ENCODE data around the gene OR5K4. TPM values are rescaled to one million over a fixed set of nuclear protein-coding genes. Genes with fewer than 3 reads are reported as not detected.
"Not testable (repeated sequence)": the region's sequence is repeated elsewhere in the genome, so short reads cannot be mapped to it uniquely, and the experiment has no call there.

OR5K4 gene
- total RNA-seq, 1 donor from 2014 or later: not detected

- H3K4me1 Mint-ChIP-seq (ENCODE audit: unreplicated experiment): no peaks in the 10 kb centered on the region
- H3K27ac Mint-ChIP-seq (ENCODE audit: unreplicated experiment): no peak within 1 kb of the TSS
- TF ChIP-seq CTCF (IDR thresholded peaks at IDR 0.05; ENCODE audit: unreplicated experiment): no peak
- H3K27me3 Mint-ChIP-seq (ENCODE audit: unreplicated experiment): no peaks in the 10 kb centered on the region
- H3K9me3 Mint-ChIP-seq (ENCODE audit: unreplicated experiment): no peaks in the 10 kb centered on the region
- H3K36me3 Mint-ChIP-seq (ENCODE audit: low read depth, unreplicated experiment): no peaks in the 10 kb centered on the region
- no peak for DNase-seq (ENCODE audit: low spot score)
- no peak within 1 kb of the TSS for H3K4me3 Mint-ChIP-seq (ENCODE audit: unreplicated experiment)
These were observed 36.7 kb downstream of the OR5K4 start, which contains the start of gene OR5K3 for GRCh38 chr3:98390366-98390765. TSS of gene OR5K3 (plus strand) at chr3:98390666. CDS start at chr3:98390666, 0 bp downstream.

- no peak for DNase-seq (ENCODE audit: low spot score)
- H3K27ac Mint-ChIP-seq (ENCODE audit: unreplicated experiment): no peak overlapping the region
- TF ChIP-seq CTCF (IDR thresholded peaks at IDR 0.05; ENCODE audit: unreplicated experiment): no peak
- no peaks in the 10 kb centered on the region for H3K27me3 Mint-ChIP-seq (ENCODE audit: unreplicated experiment)
- no peaks in the 10 kb centered on the region for H3K9me3 Mint-ChIP-seq (ENCODE audit: unreplicated experiment)
- no peak overlapping the region for H3K4me3 Mint-ChIP-seq (ENCODE audit: unreplicated experiment)
- peaks cover 4% of the 10 kb centered on the region for H3K36me3 Mint-ChIP-seq (ENCODE audit: low read depth, unreplicated experiment)
- no peaks in the 10 kb centered on the region for H3K4me1 Mint-ChIP-seq (ENCODE audit: unreplicated experiment)
These were observed 41.4 kb downstream of the OR5K4 start for GRCh38 chr3:98395101-98395500.

GRCh38 chr3:98396482-98396881, 42.8 kb downstream of the OR5K4 start:
- H3K27me3 Mint-ChIP-seq (ENCODE audit: unreplicated experiment); H3K36me3 Mint-ChIP-seq (ENCODE audit: low read depth, unreplicated experiment); H3K27ac Mint-ChIP-seq (ENCODE audit: unreplicated experiment); DNase-seq (ENCODE audit: low spot score); H3K4me1 Mint-ChIP-seq (ENCODE audit: unreplicated experiment); H3K4me3 Mint-ChIP-seq (ENCODE audit: unreplicated experiment); H3K9me3 Mint-ChIP-seq (ENCODE audit: unreplicated experiment): not testable (repeated sequence)

GRCh38 chr3:98398513-98398912, 44.9 kb downstream of the OR5K4 start:
- H3K27me3 Mint-ChIP-seq (ENCODE audit: unreplicated experiment): no peaks in the 10 kb centered on the region
- H3K36me3 Mint-ChIP-seq (ENCODE audit: low read depth, unreplicated experiment): peaks cover 4% of the 10 kb centered on the region
- H3K4me3 Mint-ChIP-seq (ENCODE audit: unreplicated experiment): no peak overlapping the region
- H3K4me1 Mint-ChIP-seq (ENCODE audit: unreplicated experiment): no peaks in the 10 kb centered on the region
- no peak for TF ChIP-seq CTCF (IDR thresholded peaks at IDR 0.05; ENCODE audit: unreplicated experiment)
- H3K27ac Mint-ChIP-seq (ENCODE audit: unreplicated experiment): no peak overlapping the region
- H3K9me3 Mint-ChIP-seq (ENCODE audit: unreplicated experiment): no peaks in the 10 kb centered on the region
- DNase-seq (ENCODE audit: low spot score): no peak

- Mint-ChIP-seq H3K4me1 (ENCODE audit: unreplicated experiment) (no peaks in the 10 kb centered on the region), H3K9me3 (ENCODE audit: unreplicated experiment) (peaks cover 8% of the 10 kb centered on the region), H3K4me3 (ENCODE audit: unreplicated experiment) (no peak overlapping the region), H3K36me3 (ENCODE audit: low read depth, unreplicated experiment) (peaks cover 9% of the 10 kb centered on the region), H3K27ac (ENCODE audit: unreplicated experiment) (no peak overlapping the region), H3K27me3 (ENCODE audit: unreplicated experiment) (no peaks in the 10 kb centered on the region)
- DNase-seq (ENCODE audit: low spot score): no peak
- TF ChIP-seq CTCF (IDR thresholded peaks at IDR 0.05; ENCODE audit: unreplicated experiment): no peak
These were observed 48.9 kb downstream of the OR5K4 start for GRCh38 chr3:98402507-98402906.

GRCh38 chr3:98404010-98404409, 50.4 kb downstream of the OR5K4 start:
- no peaks in the 10 kb centered on the region for H3K4me1 Mint-ChIP-seq (ENCODE audit: unreplicated experiment)
- H3K9me3 Mint-ChIP-seq (ENCODE audit: unreplicated experiment): peaks cover 8% of the 10 kb centered on the region
- no peak for DNase-seq (ENCODE audit: low spot score)
- no peak overlapping the region for H3K4me3 Mint-ChIP-seq (ENCODE audit: unreplicated experiment)
- TF ChIP-seq CTCF (IDR thresholded peaks at IDR 0.05; ENCODE audit: unreplicated experiment): no peak
- no peak overlapping the region for H3K27ac Mint-ChIP-seq (ENCODE audit: unreplicated experiment)
- peaks cover 7% of the 10 kb centered on the region for H3K36me3 Mint-ChIP-seq (ENCODE audit: low read depth, unreplicated experiment)
- H3K27me3 Mint-ChIP-seq (ENCODE audit: unreplicated experiment): no peaks in the 10 kb centered on the region
